ENCODE measurements around the gene BCL6. TPM values are rescaled to one million over a fixed set of nuclear protein-coding genes. Genes with fewer than 3 reads are reported as not detected.

BCL6 gene
- total and polyA plus RNA-seq, 2 of the 8 experiments (the other 6 are each of a cell fraction or from before 2014, with no cell fraction given) = 5.7 to 10.4 TPM

DNA sequence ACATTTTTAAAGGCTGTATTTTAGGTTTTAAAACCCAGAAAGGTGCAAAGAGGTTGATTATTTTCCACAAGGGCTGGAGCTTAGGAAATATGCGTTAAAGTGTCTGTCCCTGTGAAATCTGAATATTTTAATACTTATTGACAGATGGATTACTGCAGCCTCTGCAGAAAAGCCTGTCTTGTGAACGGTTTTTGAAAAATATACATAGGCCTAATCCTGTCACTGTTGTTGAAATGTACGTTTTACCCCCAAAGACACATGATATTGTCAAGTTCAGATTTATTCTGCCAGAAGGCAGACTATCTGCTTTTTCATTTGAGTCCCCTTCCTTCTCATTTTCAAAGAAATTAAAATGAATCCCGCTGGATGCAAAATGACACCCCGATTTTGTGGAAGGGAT is 2.2 kb upstream of the BCL6 start:
- Histone ChIP-seq H2BK120ac (replicated peaks; ENCODE audit: low read depth, low read length) (no peak overlapping the region), H4K8ac (ENCODE audit: extremely low read depth, insufficient read depth, low read length) (no peak overlapping the region), H2BK5ac (ENCODE audit: low read depth, low read length) (no peak overlapping the region), H2BK15ac (ENCODE audit: low read length) (no peak overlapping the region), H3K4me1 (replicated peaks in 1 of 4; ENCODE audit: control insufficient read depth in 3 of 4, insufficient read depth in 4 of 4, low read length in 3 of 4) (peaks cover 7 to 22% (median 17%) of the 10 kb centered on the region in 4 experiments; a peak in 6 of 7 replicates), H3K27ac (ENCODE audit: low read depth, low read length) (no peak overlapping the region), H4K20me1 (replicated peaks in 1 of 2; ENCODE audit: control insufficient read depth in 1 of 2, insufficient read depth in 2 of 2, low read length in 2 of 2) (no peaks in the 10 kb centered on the region), H3K27me3 (replicated peaks in 1 of 4; ENCODE audit: control insufficient read depth in 3 of 4, extremely low read depth in 1 of 4, insufficient read depth in 3 of 4, low read length in 3 of 4) (peaks cover 0 to under 1% (median 0%) of the 10 kb centered on the region in 4 experiments; a peak in 2 of 7 replicates), H4K5ac (ENCODE audit: insufficient read length, low read depth, low read length) (no peak overlapping the region), H3K56ac (replicated peaks; ENCODE audit: insufficient read length, low read depth, low read length) (no peak overlapping the region), H2BK20ac (ENCODE audit: low read length) (no peak overlapping the region), H3K79me2 (ENCODE audit: control insufficient read depth in 1 of 2, insufficient read depth in 2 of 2, low read length in 2 of 2) (peaks cover 0 to 12% of the 10 kb centered on the region in 2 experiments; a peak in 1 of 4 replicates), H2AK5ac (ENCODE audit: low read depth, low read length) (no peak overlapping the region), H2AFZ (ENCODE audit: low read length) (no peak overlapping the region), H3K23ac (ENCODE audit: insufficient read length) (no peak overlapping the region), H4K91ac (replicated peaks; ENCODE audit: insufficient read length, low read length) (no peak overlapping the region), H3K14ac (ENCODE audit: insufficient read length) (no peak overlapping the region), H3K4me3 (ENCODE audit: extremely low read depth in 1 of 4, insufficient read depth in 2 of 4, low read depth in 3 of 4, low read length in 4 of 4) (no peak overlapping the region), H3K36me3 (ENCODE audit: control insufficient read depth in 2 of 4, insufficient read depth in 4 of 4, low read length in 3 of 4) (no peaks in the 10 kb centered on the region), H3K9ac (replicated peaks in 1 of 4; ENCODE audit: extremely low read depth in 1 of 4, low read depth in 3 of 4, low read length in 3 of 4) (no peak overlapping the region; a peak in 2 of 7 replicates), H3K79me1 (ENCODE audit: low read depth, low read length) (no peaks in the 10 kb centered on the region), H3K9me3 (ENCODE audit: insufficient read depth in 2 of 2, low read depth in 1 of 2, low read length in 1 of 2) (no peaks in the 10 kb centered on the region), H2BK12ac (ENCODE audit: low read depth, low read length) (peak overlapping the region; percentile 6; the same call in 1 of the 2 replicates), H3K4ac (replicated peaks; ENCODE audit: insufficient read length, low read depth, low read length) (no peak overlapping the region), H3K18ac (ENCODE audit: extremely low read depth, low read length) (no peak overlapping the region), H3K23me2 (ENCODE audit: low read depth, low read length) (peaks cover 11% of the 10 kb centered on the region), H3K4me2 (ENCODE audit: insufficient read depth in 1 of 2, low read depth in 2 of 2, low read length in 2 of 2) (no peak overlapping the region; a peak in 1 of 4 replicates)
- CTCF ChIA-PET (ENCODE audit: partially characterized antibody) = interaction anchor here (0.6 to 2.3 kb wide), 33 partner anchors 9 to 1183 kb away, joined by 3 to 8 read pairs (median 3); no protein-coding TSS in a partner anchor
- WGBS, 2 experiments (ENCODE audit: extremely low coverage in 1 of 2, insufficient coverage in 1 of 2, insufficient read length in 1 of 2, insufficient replicate concordance in 2 of 2, low coverage in 1 of 2, low lambda C conversion rate in 2 of 2, missing lambda C conversion rate in 1 of 2) = 64% methylated on average over 5 of the region's 5 CpGs; no CpG with 5 or more reads in 1 of the 2 experiments
- POLR2A ChIA-PET (ENCODE audit: partially characterized antibody) = interaction anchor here (0.6 to 2.1 kb wide), 9 partner anchors 7 to 408 kb away, joined by 3 to 10 read pairs (median 3); no protein-coding TSS in a partner anchor
- FAIRE-seq = no peak
- DNase-seq (ENCODE audit: low read depth in 1 of 2, low spot score in 2 of 2) = no peak
- no peak for TF ChIP-seq MAFK (IDR thresholded peaks at IDR 0.05; ENCODE audit: low read depth, low read length)
- TF ChIP-seq CHD2 (IDR thresholded peaks at IDR 0.05; ENCODE audit: low read length) = no peak
- no peak for TF ChIP-seq CBX5 (IDR thresholded peaks at IDR 0.05; ENCODE audit: low read depth, low read length)
- TF ChIP-seq, protein P1, sequence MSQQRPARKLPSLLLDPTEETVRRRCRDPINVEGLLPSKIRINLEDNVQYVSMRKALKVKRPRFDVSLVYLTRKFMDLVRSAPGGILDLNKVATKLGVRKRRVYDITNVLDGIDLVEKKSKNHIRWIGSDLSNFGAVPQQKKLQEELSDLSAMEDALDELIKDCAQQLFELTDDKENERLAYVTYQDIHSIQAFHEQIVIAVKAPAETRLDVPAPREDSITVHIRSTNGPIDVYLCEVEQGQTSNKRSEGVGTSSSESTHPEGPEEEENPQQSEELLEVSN (IDR thresholded peaks at IDR 0.05) = no peak
- TF ChIP-seq SAP30 (IDR thresholded peaks at IDR 0.05; ENCODE audit: insufficient read depth, insufficient replicate concordance, low read length) = no peak
- no peak for TF ChIP-seq POU5F1 (IDR thresholded peaks at IDR 0.05; ENCODE audit: low read depth, low read length)
- no peak for TF ChIP-seq TBP (IDR thresholded peaks at IDR 0.05; ENCODE audit: low read depth, low read length)
- no peak for TF ChIP-seq POLR2A (IDR thresholded peaks at IDR 0.05; ENCODE audit: control extremely low read depth in 1 of 2, low read depth in 2 of 2, low read length in 2 of 2)
- no peak for TF ChIP-seq SP1 (IDR thresholded peaks at IDR 0.05; ENCODE audit: low read depth, low read length)
- TF ChIP-seq NANOG (IDR thresholded peaks at IDR 0.05; ENCODE audit: insufficient read depth, low read depth, low read length, poor library complexity, severe bottlenecking) = no peak
- no peak for TF ChIP-seq HDAC6 (IDR thresholded peaks at IDR 0.05; ENCODE audit: low read depth, low read length)
- TF ChIP-seq RXRA (IDR thresholded peaks at IDR 0.05; ENCODE audit: insufficient read depth, low read depth, low read length) = no peak
- no peak for TF ChIP-seq NRF1 (IDR thresholded peaks at IDR 0.05; ENCODE audit: low read depth, low read length)
